ENCODE measurements around the gene ATP2B3. TPM values are rescaled to one million over a fixed set of nuclear protein-coding genes. Genes with fewer than 3 reads are reported as not detected.
A peak's percentile ranks its signal among the peaks of the same experiment; 100 is the strongest.

ATP2B3 gene
- total and polyA plus RNA-seq, 9 of the 15 experiments (the other 6 are each of a cell fraction or from before 2014, with no cell fraction given), result 0.04 TPM; not detected in 8

GRCh38 chrX:153598541-153599191, 81.2 kb downstream of the ATP2B3 start, which contains the start of gene CCNQ (continued):
- TF ChIP-seq PATZ1 (CRISPR knock-in tag; IDR thresholded peaks at IDR 0.05; ENCODE audit: borderline replicate concordance) (no peak), EP300 (IDR thresholded peaks at IDR 0.05; ENCODE audit: low read length) (no peak), HEY1 (CRISPR knock-in tag; IDR thresholded peaks at IDR 0.05; ENCODE audit: borderline replicate concordance) (no peak), L3MBTL2 (IDR thresholded peaks at IDR 0.05) (peak; percentile 26; the same call in 1 of the 2 replicates), ADNP (tag; IDR thresholded peaks at IDR 0.05) (no peak), DACH1 (IDR thresholded peaks at IDR 0.05; ENCODE audit: partially characterized antibody) (no peak), ELF2 (CRISPR knock-in tag; IDR thresholded peaks at IDR 0.05) (no peak), CHD1 (IDR thresholded peaks at IDR 0.05; ENCODE audit: low read length) (no peak), RB1 (IDR thresholded peaks at IDR 0.05; ENCODE audit: low read depth) (peak; percentile 36; the same call in 1 of the 2 replicates), NR3C1 (CRISPR knock-in tag; IDR thresholded peaks at IDR 0.05) (0 out of 2 replicates have a peak, but pooled peaks have one; percentile 41), RBFOX2 (IDR thresholded peaks at IDR 0.05; ENCODE audit: low read depth, low read length) (peak; percentile 70), TBL1XR1 (IDR thresholded peaks at IDR 0.05; ENCODE audit: low read length in 2 of 2) (no peak), ZBED1 (IDR thresholded peaks at IDR 0.05) (no peak), NCOA2 (IDR thresholded peaks at IDR 0.05; ENCODE audit: partially characterized antibody in 2 of 2) (no peak), FOXP1 (CRISPR knock-in tag; IDR thresholded peaks at IDR 0.05) (no peak), HNRNPL (IDR thresholded peaks at IDR 0.05; ENCODE audit: low read depth, low read length) (no peak), HDAC2 (IDR thresholded peaks at IDR 0.05) (no peak), TAF15 (IDR thresholded peaks at IDR 0.05; ENCODE audit: low read depth, low read length) (no peak), NBN (IDR thresholded peaks at IDR 0.05; ENCODE audit: low read depth) (no peak), POU5F1 (IDR thresholded peaks at IDR 0.05; ENCODE audit: borderline replicate concordance, low read depth, low read length, partially characterized antibody) (no peak), NFIC (IDR thresholded peaks at IDR 0.05) (no peak), ZBTB2 (IDR thresholded peaks at IDR 0.05) (no peak), HDGF (IDR thresholded peaks at IDR 0.05) (no peak)
- TF ChIP-seq, protein P1, sequence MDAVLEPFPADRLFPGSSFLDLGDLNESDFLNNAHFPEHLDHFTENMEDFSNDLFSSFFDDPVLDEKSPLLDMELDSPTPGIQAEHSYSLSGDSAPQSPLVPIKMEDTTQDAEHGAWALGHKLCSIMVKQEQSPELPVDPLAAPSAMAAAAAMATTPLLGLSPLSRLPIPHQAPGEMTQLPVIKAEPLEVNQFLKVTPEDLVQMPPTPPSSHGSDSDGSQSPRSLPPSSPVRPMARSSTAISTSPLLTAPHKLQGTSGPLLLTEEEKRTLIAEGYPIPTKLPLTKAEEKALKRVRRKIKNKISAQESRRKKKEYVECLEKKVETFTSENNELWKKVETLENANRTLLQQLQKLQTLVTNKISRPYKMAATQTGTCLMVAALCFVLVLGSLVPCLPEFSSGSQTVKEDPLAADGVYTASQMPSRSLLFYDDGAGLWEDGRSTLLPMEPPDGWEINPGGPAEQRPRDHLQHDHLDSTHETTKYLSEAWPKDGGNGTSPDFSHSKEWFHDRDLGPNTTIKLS (IDR thresholded peaks at IDR 0.05; ENCODE audit: borderline replicate concordance, low read depth), result peak; percentile 67; the same call in 1 of the 2 replicates
- TF ChIP-seq, protein P2, sequence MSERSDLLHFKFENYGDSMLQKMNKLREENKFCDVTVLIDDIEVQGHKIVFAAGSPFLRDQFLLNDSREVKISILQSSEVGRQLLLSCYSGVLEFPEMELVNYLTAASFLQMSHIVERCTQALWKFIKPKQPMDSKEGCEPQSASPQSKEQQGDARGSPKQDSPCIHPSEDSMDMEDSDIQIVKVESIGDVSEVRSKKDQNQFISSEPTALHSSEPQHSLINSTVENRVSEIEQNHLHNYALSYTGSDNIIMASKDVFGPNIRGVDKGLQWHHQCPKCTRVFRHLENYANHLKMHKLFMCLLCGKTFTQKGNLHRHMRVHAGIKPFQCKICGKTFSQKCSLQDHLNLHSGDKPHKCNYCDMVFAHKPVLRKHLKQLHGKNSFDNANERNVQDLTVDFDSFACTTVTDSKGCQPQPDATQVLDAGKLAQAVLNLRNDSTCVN (CRISPR knock-in tag; IDR thresholded peaks at IDR 0.05), result no peak

All from K562 (cell line).